AG08396 (cell line): ENCODE measurements around the gene ZNF556.

Source experiments
- DNase-seq: peaks from one replicate; pipeline ENCODE4 v3.0.0; 2012; ENCODE audit warnings: low spot score, mixed read lengths

Gene ZNF556

GRCh38 chr19:2867025-2867991, at the start of gene ZNF556:
Gene ZNF556 (plus strand): TSS chr19:2867335. CDS start chr19:2867422, 87 bp downstream.
- peak; percentile 36 for DNase-seq

- DNase-seq: peak; percentile 97
These were observed 47.5 kb upstream of the ZNF556 start, which contains the start of gene ZNF554 for GRCh38 chr19:2819540-2820111. Gene ZNF554 (plus strand): TSS chr19:2819868. CDS start chr19:2820072, 204 bp downstream.

- peak; percentile 42 for DNase-seq
These were observed 46.9 kb upstream of the ZNF556 start for GRCh38 chr19:2820112-2820702.

- DNase-seq: no peak
These were observed 44.3 kb upstream of the ZNF556 start for GRCh38 chr19:2822846-2823245.

GRCh38 chr19:2823646-2824045, 43.5 kb upstream of the ZNF556 start:
- DNase-seq: no peak

- no peak for DNase-seq
These were observed 43.0 kb upstream of the ZNF556 start for GRCh38 chr19:2824129-2824528.

GRCh38 chr19:2827022-2827421, 40.1 kb upstream of the ZNF556 start:
- DNase-seq: no peak

- DNase-seq: no peak
These were observed 39.2 kb upstream of the ZNF556 start for GRCh38 chr19:2827840-2828489.

- no peak for DNase-seq
These were observed 32.8 kb upstream of the ZNF556 start for GRCh38 chr19:2834294-2834871.

GRCh38 chr19:2837430-2837829, 29.7 kb upstream of the ZNF556 start:
- DNase-seq: no peak

GRCh38 chr19:2840794-2841791, 26.0 kb upstream of the ZNF556 start, which contains the start of gene ZNF555:
Gene ZNF555 (plus strand): TSS chr19:2841475. CDS start chr19:2841573, 98 bp downstream.
- peak; percentile 100 for DNase-seq

GRCh38 chr19:2841855-2842574, 25.1 kb upstream of the ZNF556 start:
- peak; percentile 43 for DNase-seq

- no peak for DNase-seq
These were observed 22.0 kb upstream of the ZNF556 start for GRCh38 chr19:2845107-2845506.

GRCh38 chr19:2846180-2846894, 20.8 kb upstream of the ZNF556 start:
- no peak for DNase-seq

GRCh38 chr19:2847507-2847906, 19.6 kb upstream of the ZNF556 start:
- no peak for DNase-seq

GRCh38 chr19:2848616-2849015, 18.5 kb upstream of the ZNF556 start:
- DNase-seq: peak; percentile 41

GRCh38 chr19:2850256-2850925, 16.7 kb upstream of the ZNF556 start:
- no peak for DNase-seq

- DNase-seq: no peak
These were observed 14.5 kb upstream of the ZNF556 start for GRCh38 chr19:2852598-2852997.
